ENCODE results near the gene CCN5. TPM values are rescaled to one million over a fixed set of nuclear protein-coding genes. Genes with fewer than 3 reads are reported as not detected.

The CCN5 gene
- total RNA-seq, 1 donor from 2014 or later = 377 TPM

- H3K9me3 ChIP-seq = no peaks in the 10 kb centered on the region
- H3K4me3 ChIP-seq = no peak overlapping the region
- H3K36me3 ChIP-seq = peaks cover 0 to 7% of the 10 kb centered on the region in 2 donors
- intact Hi-C loops (cut with DNase I) = no loop called here
- DNase-seq (ENCODE audit: low spot score in 2 of 2) = no peak
- H3K27ac ChIP-seq = no peak overlapping the region
- TF ChIP-seq CTCF (IDR thresholded peaks at IDR 0.05) = no peak
- H3K4me1 ChIP-seq = peaks cover 0 to 6% of the 10 kb centered on the region in 2 donors
- no peaks in the 10 kb centered on the region for H3K27me3 ChIP-seq
These were observed 37.1 kb downstream of the CCN5 start for GRCh38 chr20:44752099-44752931.

- Histone ChIP-seq H3K27ac (no peak overlapping the region), H3K27me3 (no peaks in the 10 kb centered on the region), H3K9me3 (no peaks in the 10 kb centered on the region), H3K4me3 (no peak overlapping the region), H3K4me1 (no peaks in the 10 kb centered on the region), H3K36me3 (peaks cover 0 to 7% of the 10 kb centered on the region in 2 donors)
- DNase-seq (ENCODE audit: low spot score in 2 of 2) = no peak
- no peak for TF ChIP-seq CTCF (IDR thresholded peaks at IDR 0.05)
- intact Hi-C loops (cut with DNase I) = no loop called here
These were observed 39.4 kb downstream of the CCN5 start for GRCh38 chr20:44754554-44754953.

GRCh38 chr20:44756011-44756688 is 41.0 kb downstream of the CCN5 start:
- Histone ChIP-seq H3K9me3 (no peaks in the 10 kb centered on the region), H3K27me3 (no peaks in the 10 kb centered on the region), H3K4me1 (no peaks in the 10 kb centered on the region), H3K4me3 (no peak overlapping the region), H3K27ac (no peak overlapping the region), H3K36me3 (peaks cover 0 to 6% of the 10 kb centered on the region in 2 donors)
- TF ChIP-seq CTCF (IDR thresholded peaks at IDR 0.05) = no peak
- no peak for DNase-seq (ENCODE audit: low spot score in 2 of 2)
- intact Hi-C loops (cut with DNase I) = no loop called here

- no peaks in the 10 kb centered on the region for H3K36me3 ChIP-seq
- no peak overlapping the region for H3K4me3 ChIP-seq
- TF ChIP-seq CTCF (IDR thresholded peaks at IDR 0.05) = no peak
- no peaks in the 10 kb centered on the region for H3K4me1 ChIP-seq
- no peaks in the 10 kb centered on the region for H3K9me3 ChIP-seq
- no peaks in the 10 kb centered on the region for H3K27me3 ChIP-seq
- no peak for DNase-seq (ENCODE audit: low spot score in 2 of 2)
- H3K27ac ChIP-seq = no peak overlapping the region
- intact Hi-C loops (cut with DNase I) = no loop called here
These were observed 41.8 kb downstream of the CCN5 start for GRCh38 chr20:44756956-44757355.

- intact Hi-C loops (cut with DNase I) = no loop called here
- H3K4me3 ChIP-seq = no peak overlapping the region
- no peak for TF ChIP-seq CTCF (IDR thresholded peaks at IDR 0.05)
- no peaks in the 10 kb centered on the region for H3K9me3 ChIP-seq
- H3K4me1 ChIP-seq = no peaks in the 10 kb centered on the region
- no peak overlapping the region for H3K27ac ChIP-seq
- DNase-seq (ENCODE audit: low spot score in 2 of 2) = no peak
- H3K27me3 ChIP-seq = no peaks in the 10 kb centered on the region
- H3K36me3 ChIP-seq = no peaks in the 10 kb centered on the region
These were observed 43.3 kb downstream of the CCN5 start for GRCh38 chr20:44758247-44759101.
